GM18526 (cell line): ENCODE results near the gene NFXL1.

ENCODE experiments used
- POLR2A ChIP-seq: IDR thresholded peaks from 3 replicates; pipeline ENCODE4 v1.6.1; 2011; ENCODE audit not compliant: insufficient read length; ENCODE audit errors: extremely low read depth

NFXL1 gene

GRCh38 chr4:47816748-47817147 is 97.6 kb downstream of the NFXL1 start:
- no peak for TF ChIP-seq POLR2A

GRCh38 chr4:47814618-47815295 is 99.6 kb downstream of the NFXL1 start:
- TF ChIP-seq POLR2A, result no peak

GRCh38 chr4:47809654-47810203 is 104.7 kb downstream of the NFXL1 start:
- TF ChIP-seq POLR2A, result no peak

GRCh38 chr4:47804598-47804997 is 109.8 kb downstream of the NFXL1 start:
- TF ChIP-seq POLR2A, result no peak

- no peak for TF ChIP-seq POLR2A
Measured at GRCh38 chr4:47801481-47802002, 112.8 kb downstream of the NFXL1 start.

GRCh38 chr4:47798165-47798564 is 116.2 kb downstream of the NFXL1 start:
- TF ChIP-seq POLR2A, result no peak
